ENCODE data around the gene BRSK1.

BRSK1 gene

DNA sequence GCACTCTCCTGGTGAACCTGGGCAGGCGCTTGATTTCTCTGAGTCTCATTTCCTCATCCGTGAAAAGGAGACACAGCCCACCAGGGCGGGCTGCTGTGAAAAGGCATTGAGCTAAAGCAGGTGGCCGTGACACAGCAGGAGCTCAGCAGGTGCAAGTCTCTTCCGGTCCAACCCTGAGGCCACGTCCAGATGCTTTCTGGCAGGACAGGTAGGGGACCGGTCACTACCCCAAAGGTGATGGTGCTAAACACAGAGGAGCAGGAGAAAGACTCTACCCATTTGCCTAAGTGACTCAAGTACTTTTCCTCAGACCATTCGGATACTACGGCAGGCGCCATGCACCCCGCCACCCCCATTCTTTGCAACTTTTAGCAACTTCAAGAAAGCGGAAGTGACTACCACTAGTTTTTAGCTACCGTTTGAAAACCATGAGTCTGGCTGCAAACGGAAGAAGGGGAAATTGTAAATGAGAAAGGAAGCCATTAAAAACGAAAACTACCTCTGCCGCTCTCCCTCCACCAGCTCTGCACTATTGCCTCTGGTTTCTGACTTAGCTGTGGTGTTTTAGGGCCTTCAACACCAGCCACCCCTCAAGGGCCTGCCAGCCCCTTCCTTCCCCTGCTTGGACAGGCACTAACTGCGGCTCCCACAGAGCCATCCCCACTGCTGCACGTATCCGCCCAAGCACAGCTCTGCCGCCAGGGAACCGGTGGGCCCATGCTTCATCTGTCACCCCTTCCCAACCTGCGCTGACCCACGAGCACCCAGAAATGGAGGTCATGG is 29.8 kb upstream of the BRSK1 start:
- no peak for DNase-seq (ENCODE audit: low read depth)

GRCh38 chr19:55254625-55254977 is 29.2 kb upstream of the BRSK1 start:
- no peak for DNase-seq (ENCODE audit: low read depth)

DNA sequence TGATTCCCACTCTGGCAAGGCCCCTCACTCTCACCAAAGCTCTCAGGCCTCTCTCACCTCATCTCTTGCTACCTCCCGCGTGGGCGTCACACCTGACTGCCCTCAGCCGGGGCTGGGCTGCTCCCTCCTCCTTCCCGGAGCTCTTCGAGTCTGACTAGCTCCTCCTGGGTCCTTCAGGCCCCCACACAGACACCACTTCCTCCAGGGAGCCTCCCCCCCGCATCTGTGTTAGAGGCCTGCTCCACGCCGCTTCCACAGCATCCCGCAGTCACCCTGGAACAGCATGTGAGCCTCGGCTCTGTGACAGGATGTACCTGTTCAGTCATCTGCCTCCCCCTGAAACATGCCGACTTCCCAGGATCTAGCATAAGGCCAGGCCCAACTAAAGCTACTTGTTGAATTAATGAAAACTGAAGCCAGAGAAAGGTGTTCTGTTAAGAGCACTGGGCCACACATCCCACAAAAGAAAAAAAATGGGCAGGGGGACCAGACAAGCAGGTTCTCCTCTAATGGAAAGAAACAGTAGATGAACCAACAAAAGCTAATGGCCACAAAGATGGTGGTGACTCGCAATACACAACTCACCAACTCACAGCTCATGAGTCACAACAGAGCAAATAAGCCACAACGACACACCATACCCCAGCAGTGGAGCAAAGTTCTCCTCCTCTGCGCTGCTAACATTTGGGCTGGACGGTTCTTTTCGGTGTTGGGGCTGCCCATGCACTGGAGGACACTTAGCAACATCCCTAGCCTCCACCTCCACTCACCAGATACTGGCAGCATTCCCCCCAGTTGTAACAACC is 28.0 kb upstream of the BRSK1 start:
- no peak for DNase-seq (ENCODE audit: low read depth)

GRCh38 chr19:55256562-55257460 is 27.0 kb upstream of the BRSK1 start:
- DNase-seq (ENCODE audit: low read depth), result no peak

- no peak for DNase-seq (ENCODE audit: low read depth)
Measured at GRCh38 chr19:55257461-55258420, 26.1 kb upstream of the BRSK1 start.

DNA sequence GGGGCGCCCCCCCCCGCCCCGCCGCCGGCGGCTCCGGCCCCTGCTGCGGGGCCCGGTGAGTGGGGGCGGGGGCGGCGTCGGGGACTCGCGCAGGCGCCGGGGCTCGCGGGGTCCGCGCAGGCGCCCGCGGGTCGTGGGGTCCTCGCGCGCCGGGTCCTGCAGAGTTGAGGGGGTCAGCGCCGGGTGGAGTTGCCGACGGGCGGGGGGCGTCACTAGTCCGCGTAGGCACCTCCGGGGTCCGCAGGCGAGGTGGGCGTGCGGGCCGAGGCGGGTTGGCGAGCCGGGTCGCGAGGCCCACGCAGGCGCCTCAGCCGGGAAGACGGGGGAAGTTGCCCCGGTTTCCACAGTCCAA is 25.3 kb upstream of the BRSK1 start:
- DNase-seq (ENCODE audit: low read depth), result no peak

DNA sequence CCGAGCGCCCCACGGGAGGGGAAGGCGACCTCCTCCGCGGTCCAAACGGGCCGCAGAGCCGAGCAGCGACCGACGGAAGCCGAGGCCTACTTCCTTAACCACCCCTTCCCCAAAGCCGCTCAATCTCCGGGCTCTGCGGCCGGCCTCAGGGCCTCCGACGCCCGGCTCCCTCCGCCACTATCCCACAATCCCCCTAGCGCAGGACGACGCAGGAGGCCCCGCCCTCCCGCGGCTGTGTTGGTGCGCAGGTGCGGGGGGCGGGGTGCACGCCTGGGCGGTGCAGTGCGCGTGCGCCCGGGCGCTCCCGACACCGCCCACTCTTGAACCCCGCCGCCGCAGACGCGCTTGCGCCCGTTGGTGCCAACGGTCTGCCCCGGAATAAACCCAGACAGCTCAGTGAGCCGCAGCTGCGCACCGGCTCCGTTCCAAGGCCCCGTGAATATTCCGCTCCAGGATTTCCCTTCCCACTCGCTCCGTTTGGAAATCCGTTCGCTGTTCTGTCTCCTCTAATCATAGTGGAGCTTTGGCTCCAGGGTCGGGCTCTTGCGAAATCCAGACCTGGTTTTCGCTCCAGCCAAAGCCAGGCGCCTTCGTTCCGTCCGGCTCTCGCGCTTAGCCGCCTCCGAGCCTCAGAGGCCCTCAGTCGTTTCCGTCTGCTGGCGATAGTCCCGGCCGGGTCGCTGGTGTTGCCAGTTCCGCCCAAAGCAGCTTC is 24.8 kb upstream of the BRSK1 start, which contains the start of gene PPP6R1:
Gene PPP6R1, minus strand, starts transcription at position 190 of the 712 bp plus-strand sequence. CDS start 11,914 bp downstream, outside the sequence.
- peak; percentile 98 for DNase-seq (ENCODE audit: low read depth)

DNA sequence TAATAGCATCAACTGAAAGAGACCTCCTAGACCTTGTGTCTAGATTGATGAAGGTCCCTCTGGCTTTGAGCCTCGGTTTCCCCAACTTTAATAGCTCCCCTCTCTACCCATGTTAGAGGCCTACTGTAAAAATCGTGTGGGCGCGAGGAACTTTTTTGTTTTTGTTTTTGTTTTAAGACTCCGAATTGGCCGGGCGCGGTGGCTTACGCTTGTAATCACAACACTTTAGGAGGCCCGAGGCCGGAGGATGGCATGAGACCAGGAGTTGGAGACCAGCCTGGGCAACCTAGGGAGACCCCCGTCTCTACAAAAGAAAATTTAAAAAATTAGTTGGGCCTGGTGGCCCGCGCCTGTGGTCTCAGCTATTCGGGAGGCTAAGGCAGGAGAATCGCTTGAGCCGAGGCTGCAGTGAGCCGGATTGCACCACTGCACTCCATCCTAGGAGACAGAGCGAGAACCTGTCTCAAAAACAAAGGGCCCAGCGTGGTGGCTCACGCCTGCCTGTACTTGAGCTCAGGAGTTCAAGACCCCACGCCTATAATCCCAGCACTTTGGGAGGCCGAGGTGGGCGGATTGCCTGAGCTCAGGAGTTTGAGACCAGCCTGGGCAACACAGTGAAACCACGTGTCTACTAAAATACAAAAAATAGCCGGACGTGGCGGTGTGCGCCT is 24.1 kb upstream of the BRSK1 start:
- no peak for DNase-seq (ENCODE audit: low read depth)

GRCh38 chr19:55261671-55262126 is 22.1 kb upstream of the BRSK1 start:
- no peak for DNase-seq (ENCODE audit: low read depth)

GRCh38 chr19:55262359-55262758 is 21.4 kb upstream of the BRSK1 start:
- DNase-seq (ENCODE audit: low read depth), result no peak

GRCh38 chr19:55264531-55264930 is 19.3 kb upstream of the BRSK1 start:
- DNase-seq (ENCODE audit: low read depth), result no peak

DNA sequence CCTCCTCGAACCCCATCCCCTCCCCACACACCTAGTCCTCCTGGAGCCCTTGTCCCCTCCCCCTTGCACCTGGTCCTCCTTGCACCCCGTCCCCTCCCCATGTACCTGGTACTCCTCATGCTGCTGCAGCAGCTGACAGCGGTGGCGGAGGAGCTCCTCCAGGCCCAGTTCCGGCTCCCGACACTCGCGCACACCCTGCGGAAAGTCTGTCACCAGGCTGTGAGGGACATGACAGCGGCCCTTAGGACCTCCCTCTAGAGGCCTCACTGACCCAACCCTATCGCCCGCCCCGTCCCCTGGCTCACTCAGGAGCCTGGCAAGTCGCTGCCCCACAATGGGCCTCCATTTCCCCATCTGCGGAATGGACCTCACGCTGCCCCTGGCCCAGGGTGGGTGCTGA is 18.6 kb upstream of the BRSK1 start:
- DNase-seq (ENCODE audit: low read depth), result no peak

- DNase-seq (ENCODE audit: low read depth), result no peak
Measured at GRCh38 chr19:55265723-55266386, 17.9 kb upstream of the BRSK1 start.

- DNase-seq (ENCODE audit: low read depth), result no peak
Measured at GRCh38 chr19:55266404-55266803, 17.4 kb upstream of the BRSK1 start.

GRCh38 chr19:55266840-55267239 is 17.0 kb upstream of the BRSK1 start:
- DNase-seq (ENCODE audit: low read depth), result no peak

DNA sequence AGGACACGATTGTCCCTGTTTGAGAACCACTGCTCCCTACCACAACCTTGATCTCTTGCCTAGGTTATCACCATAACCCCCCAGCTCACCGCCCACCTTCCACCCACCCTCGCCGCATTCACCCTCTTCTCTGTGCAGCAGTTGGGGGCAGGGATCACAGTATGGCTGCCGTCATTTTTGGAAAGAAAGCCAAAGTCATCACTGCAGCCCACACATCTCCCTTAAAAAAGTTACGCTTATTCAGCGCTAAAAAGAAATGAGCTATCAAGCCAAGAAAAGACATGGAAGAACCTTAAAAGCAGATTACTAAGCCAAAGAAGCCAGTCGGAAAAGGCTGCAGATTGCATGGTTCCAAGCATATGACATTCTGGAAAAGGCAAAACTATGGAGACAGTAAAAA is 14.5 kb upstream of the BRSK1 start:
- no peak for DNase-seq (ENCODE audit: low read depth)

GRCh38 chr19:55270172-55270942 is 13.4 kb upstream of the BRSK1 start:
- DNase-seq (ENCODE audit: low read depth), result no peak

DNA sequence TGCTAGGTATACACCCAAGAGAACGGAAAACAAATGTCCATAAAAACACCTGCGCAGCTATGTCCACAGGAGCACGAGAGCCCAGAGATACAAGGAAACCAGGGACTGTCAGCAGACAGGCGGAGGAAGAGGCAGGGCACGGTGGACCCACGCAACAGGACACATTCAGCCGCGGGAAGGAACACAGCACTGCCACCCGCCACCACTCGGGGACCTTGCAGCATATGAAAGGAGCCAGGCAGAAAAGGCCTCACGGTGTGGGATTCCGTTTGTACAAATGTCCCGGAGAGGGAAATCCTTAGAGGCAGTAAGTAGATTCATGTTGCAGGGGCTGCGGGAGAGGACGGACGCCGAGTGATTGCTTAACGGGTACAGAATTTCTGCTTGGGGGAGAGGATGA is 11.7 kb upstream of the BRSK1 start:
- no peak for DNase-seq (ENCODE audit: low read depth)

All from non-pigmented ciliary epithelial cell (primary cell).